Naive thymus-derived CD8-positive, alpha-beta T cell (primary cell): Measurements from ENCODE around the gene ELMOD1. TPM values are rescaled to one million over a fixed set of nuclear protein-coding genes. Genes with fewer than 3 reads are reported as not detected.

ENCODE experiments used
- ATAC-seq, 2 donors: fragments of 150-1000 bp; cut with Tn5 transposase in 1 of 2; sonication (Bioruptor Pico), chemical (Tn5 transposase) in 1 of 2; 1 replicate in 1 of 2; 2 replicates in 1 of 2; pipeline ENCODE4 v1.10.0; 2021; ENCODE audit warnings: mild to moderate bottlenecking in 2 of 2, moderate library complexity in 2 of 2
- POLR2A ChIA-PET: fragments of 350-600 bp; sonication (Branson Sonifier 250); formaldehyde crosslinking; loops from one replicate; lab custom pipeline; 2021; ENCODE audit warnings: antibody characterized with exemption; lab: Charles Lee
- DNase-seq, 10 donors: peaks; one replicate each; pipeline versions ENCODE4 v3.0.0 to v3.0.0-alpha.2; 2020 to 2022
- H3K27ac Mint-ChIP-seq, 10 donors: one replicate each; pipeline ENCODE4 v1.8.0; 2020 to 2022; ENCODE audit warnings: mild to moderate bottlenecking in 10 of 10, mixed read lengths in 10 of 10, moderate library complexity in 4 of 10, inconsistent platforms in 1 of 10
- H3K27me3 Mint-ChIP-seq, 5 donors: one replicate each; pipeline ENCODE4 v1.8.0; 2021 to 2022; ENCODE audit warnings: mixed read lengths in 5 of 5
- H3K36me3 Mint-ChIP-seq, 3 donors: one replicate each; pipeline ENCODE4 v1.8.0; 2020 to 2022; ENCODE audit warnings: mixed read lengths in 3 of 3, mild to moderate bottlenecking in 2 of 3, inconsistent platforms in 1 of 3
- H3K4me1 Mint-ChIP-seq, 4 donors: one replicate each; pipeline ENCODE4 v1.8.0; 2021 to 2022; ENCODE audit warnings: mixed read lengths in 4 of 4
- H3K4me3 Mint-ChIP-seq, 10 donors: one replicate each; pipeline ENCODE4 v1.8.0; 2020 to 2022; ENCODE audit warnings: mild to moderate bottlenecking in 10 of 10, mixed read lengths in 10 of 10, moderate library complexity in 6 of 10, inconsistent platforms in 1 of 10
- H3K9me3 Mint-ChIP-seq, 9 donors: one replicate each; pipeline ENCODE4 v1.8.0; 2020 to 2022; ENCODE audit warnings: mixed read lengths in 9 of 9, mild to moderate bottlenecking in 3 of 9, inconsistent platforms in 1 of 9, moderate library complexity in 1 of 9
- polyA plus RNA-seq, 3 donors: library from polyadenylated mRNA; unstranded; fragments of 300-500 nt; fragmentation: Illumina TruSeq; gene quantifications; one replicate each; pipeline ENCODE4 v1.2.3, GENCODE V29; 2021
- total RNA-seq, 8 experiments: library from RNA in 2 of 8; stranded (reverse) in 2 of 8; gene quantifications; one replicate each; pipeline ENCODE4 v1.2.3 and lab custom pipeline; 2021 to 2026

The ELMOD1 gene
- total and polyA plus RNA-seq, 5 experiments from 2014 or later = not detected

DNA sequence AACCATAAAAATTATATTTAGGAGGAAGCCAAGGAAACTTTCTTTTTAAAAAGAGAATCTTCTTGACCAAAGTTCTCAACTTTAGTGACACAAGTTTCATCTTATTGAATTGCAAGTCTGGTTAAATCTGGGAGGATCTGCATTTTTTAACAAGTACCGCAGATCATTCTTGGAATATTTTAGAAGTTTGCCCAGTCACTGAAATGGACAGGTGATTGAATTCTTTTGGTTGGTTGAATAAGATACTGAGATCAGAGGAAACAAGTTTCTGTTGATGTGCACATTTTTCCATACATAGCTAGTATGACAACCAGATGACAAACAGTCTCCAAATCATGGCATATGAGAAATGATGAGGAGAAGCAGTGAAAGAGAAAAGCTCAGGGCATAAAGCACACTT, 70.7 kb downstream of the ELMOD1 start:
- no peaks in the 10 kb centered on the region for H3K4me1 Mint-ChIP-seq
- DNase-seq (no peak), ATAC-seq (no peak)
- H3K27ac Mint-ChIP-seq = no peak overlapping the region
- no peak overlapping the region for H3K4me3 Mint-ChIP-seq
- peaks cover 1 to 18% (median 9%) of the 10 kb centered on the region in 5 donors for H3K27me3 Mint-ChIP-seq
- H3K36me3 Mint-ChIP-seq = no peaks in the 10 kb centered on the region
- POLR2A ChIA-PET = no interaction called here
- no peaks in the 10 kb centered on the region for H3K9me3 Mint-ChIP-seq

DNA sequence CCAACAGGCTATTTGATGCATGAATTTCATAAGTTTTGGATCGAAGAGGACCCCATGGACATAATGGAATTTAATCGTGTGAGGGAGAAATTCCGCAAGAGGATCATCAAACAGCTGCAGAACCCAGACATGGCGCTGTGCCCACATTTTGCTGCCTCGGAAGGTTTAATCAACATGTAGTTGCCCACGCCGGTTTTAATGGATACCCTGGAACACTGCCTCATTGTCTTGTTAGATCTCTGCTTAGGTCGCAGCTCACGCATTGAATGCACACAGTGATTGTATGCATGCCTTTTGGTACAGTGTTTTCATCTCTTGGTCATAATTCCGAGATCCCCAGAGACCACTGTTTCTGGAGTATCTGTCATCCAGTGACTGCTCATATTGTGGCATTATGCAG, 74.1 kb downstream of the ELMOD1 start:
- no peaks in the 10 kb centered on the region for H3K36me3 Mint-ChIP-seq
- POLR2A ChIA-PET = no interaction called here
- no peaks in the 10 kb centered on the region for H3K9me3 Mint-ChIP-seq
- H3K27me3 Mint-ChIP-seq = peaks cover 0 to 16% (median 11%) of the 10 kb centered on the region in 5 donors
- no peaks in the 10 kb centered on the region for H3K4me1 Mint-ChIP-seq
- H3K27ac Mint-ChIP-seq = no peak overlapping the region
- no peak overlapping the region for H3K4me3 Mint-ChIP-seq
- ATAC-seq (no peak), DNase-seq (no peak)

DNA sequence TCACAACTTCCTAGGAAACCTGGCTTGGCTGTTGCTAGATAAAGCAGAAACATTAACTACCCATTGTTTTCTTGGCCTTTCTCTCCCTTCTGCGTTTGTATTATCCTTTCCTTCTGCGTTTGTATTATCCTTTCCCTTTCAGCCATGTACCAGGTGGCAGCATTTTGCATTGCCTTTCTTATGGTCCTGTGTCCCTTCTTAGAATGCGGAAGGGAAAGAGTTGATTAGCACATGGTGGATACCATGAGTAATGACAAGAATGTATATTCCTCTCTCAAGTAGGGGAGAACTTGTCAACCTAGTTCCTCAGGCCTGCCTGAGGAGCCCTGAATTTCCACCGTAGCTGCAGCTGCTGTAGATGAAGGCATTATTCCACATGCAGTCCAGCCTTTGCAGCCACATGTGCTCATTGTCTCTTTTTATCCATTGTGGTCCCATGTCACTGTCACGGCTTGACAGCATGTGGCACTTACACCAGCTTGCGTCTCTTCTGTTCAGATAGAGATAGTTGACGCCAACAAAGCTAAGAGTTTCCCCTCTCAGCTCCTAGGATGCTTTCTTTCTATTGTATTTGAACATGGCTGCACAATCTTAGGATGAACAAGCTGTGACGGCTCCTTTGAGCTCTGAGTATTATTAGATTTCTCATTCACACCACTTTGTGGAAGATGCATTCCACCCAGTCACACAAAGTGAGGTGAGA, 76.1 kb downstream of the ELMOD1 start:
- POLR2A ChIA-PET = no interaction called here
- no peak for DNase-seq
- Mint-ChIP-seq H3K4me3 (no peak overlapping the region), H3K27ac (no peak overlapping the region), H3K4me1 (no peaks in the 10 kb centered on the region), H3K36me3 (no peaks in the 10 kb centered on the region), H3K9me3 (no peaks in the 10 kb centered on the region), H3K27me3 (peaks cover 2 to 24% (median 10%) of the 10 kb centered on the region in 5 donors)
- ATAC-seq = no peak

DNA sequence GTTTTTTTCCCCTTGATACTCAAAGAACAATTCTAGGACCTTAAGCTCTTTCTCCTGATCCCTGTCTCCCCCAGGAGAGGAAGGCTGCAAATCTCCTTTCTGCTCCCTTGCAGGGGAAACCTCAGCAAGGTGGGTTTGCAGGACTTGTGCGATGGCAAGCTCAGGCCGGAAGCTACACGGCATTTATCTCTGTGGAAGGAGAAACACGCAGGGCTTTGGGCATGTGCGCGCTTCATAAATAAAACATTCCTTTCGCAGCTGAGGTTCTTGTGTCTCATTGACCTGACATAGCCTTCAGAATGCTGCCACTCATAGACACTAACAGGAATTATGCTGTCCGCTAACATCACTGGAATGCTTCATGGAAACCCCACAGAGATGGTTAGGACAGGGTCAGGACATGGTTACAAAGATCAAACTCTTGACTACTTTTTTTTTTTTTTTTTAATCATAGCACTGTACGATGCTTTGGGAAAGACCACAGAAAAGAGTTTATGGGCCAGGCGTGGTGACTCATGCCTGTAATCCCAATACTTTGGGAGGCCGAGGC, 78.3 kb downstream of the ELMOD1 start:
- ATAC-seq = no peak
- Mint-ChIP-seq H3K27me3 (peaks cover 6 to 32% (median 8%) of the 10 kb centered on the region in 5 donors), H3K9me3 (no peaks in the 10 kb centered on the region), H3K4me1 (peaks cover 0 to 2% (median 0%) of the 10 kb centered on the region in 4 donors), H3K4me3 (no peak overlapping the region), H3K36me3 (no peaks in the 10 kb centered on the region), H3K27ac (no peak overlapping the region)
- POLR2A ChIA-PET = no interaction called here
- DNase-seq = no peak

DNA sequence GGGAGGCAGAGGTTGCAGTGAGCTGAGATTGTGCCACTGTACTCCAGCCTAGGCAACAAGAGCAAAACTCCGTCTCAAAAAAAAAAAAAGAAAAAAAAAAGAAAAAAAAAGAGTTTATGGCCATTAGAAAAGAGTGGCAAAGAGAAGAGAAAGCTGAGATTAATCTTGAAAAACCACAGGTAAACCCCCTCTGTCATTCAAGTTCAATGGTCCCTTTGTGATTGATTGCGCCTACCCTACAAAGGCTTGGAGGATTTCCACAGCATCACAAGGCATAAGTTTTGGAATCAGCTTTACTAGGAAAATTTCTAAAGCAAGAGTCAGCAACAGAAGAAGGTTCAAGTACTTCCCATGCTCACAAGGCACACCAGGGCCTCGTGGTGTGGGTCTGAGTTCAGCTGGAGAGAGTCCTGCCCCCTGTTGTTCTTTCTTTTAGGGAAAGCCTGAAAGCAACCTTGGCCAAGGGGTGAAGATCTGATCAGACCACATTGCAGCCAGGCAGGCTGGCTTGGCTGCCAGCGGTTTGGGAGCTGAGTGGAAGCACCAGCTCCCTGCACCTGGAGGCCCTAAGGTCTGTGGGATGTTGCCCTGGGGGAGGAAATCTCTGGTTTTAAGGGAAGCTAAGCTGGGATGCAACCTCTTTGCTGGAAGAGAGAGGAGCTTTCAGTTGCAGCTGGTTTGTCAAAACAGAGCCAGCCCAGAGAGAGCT, 79.1 kb downstream of the ELMOD1 start:
- ATAC-seq = no peak
- H3K4me1 Mint-ChIP-seq = peaks cover 0 to 2% (median 0%) of the 10 kb centered on the region in 4 donors
- no peak for DNase-seq
- peaks cover 4 to 36% (median 6%) of the 10 kb centered on the region in 5 donors for H3K27me3 Mint-ChIP-seq
- no peaks in the 10 kb centered on the region for H3K9me3 Mint-ChIP-seq
- H3K27ac Mint-ChIP-seq = no peak overlapping the region
- POLR2A ChIA-PET = no interaction called here
- no peak overlapping the region for H3K4me3 Mint-ChIP-seq
- H3K36me3 Mint-ChIP-seq = no peaks in the 10 kb centered on the region

DNA sequence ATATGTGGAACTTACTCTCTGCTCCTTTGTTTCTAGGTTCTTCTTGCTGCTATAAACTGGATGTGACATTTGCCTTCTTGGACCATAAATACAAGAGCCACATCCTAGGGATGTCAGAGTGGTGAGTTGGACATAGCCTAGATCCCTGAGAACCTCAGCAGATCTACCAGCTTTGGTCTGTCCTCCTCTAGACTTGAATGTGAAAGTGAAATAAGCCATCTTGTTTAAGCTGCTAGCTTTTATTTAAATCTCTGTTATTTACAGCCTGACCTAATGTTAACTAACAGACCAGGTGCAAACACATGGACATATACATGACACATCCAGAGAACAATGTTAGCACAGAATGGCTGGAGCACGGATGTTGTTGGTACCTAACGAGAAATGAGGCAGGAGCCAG, 85.0 kb downstream of the ELMOD1 start:
- peaks cover 0 to 4% (median under 1%) of the 10 kb centered on the region in 4 donors for H3K4me1 Mint-ChIP-seq
- H3K27me3 Mint-ChIP-seq = peaks cover 3 to 50% (median 16%) of the 10 kb centered on the region in 5 donors
- POLR2A ChIA-PET = no interaction called here
- no peaks in the 10 kb centered on the region for H3K36me3 Mint-ChIP-seq
- H3K27ac Mint-ChIP-seq = no peak overlapping the region
- no peak overlapping the region for H3K4me3 Mint-ChIP-seq
- no peaks in the 10 kb centered on the region for H3K9me3 Mint-ChIP-seq
- DNase-seq (no peak), ATAC-seq (no peak)

DNA sequence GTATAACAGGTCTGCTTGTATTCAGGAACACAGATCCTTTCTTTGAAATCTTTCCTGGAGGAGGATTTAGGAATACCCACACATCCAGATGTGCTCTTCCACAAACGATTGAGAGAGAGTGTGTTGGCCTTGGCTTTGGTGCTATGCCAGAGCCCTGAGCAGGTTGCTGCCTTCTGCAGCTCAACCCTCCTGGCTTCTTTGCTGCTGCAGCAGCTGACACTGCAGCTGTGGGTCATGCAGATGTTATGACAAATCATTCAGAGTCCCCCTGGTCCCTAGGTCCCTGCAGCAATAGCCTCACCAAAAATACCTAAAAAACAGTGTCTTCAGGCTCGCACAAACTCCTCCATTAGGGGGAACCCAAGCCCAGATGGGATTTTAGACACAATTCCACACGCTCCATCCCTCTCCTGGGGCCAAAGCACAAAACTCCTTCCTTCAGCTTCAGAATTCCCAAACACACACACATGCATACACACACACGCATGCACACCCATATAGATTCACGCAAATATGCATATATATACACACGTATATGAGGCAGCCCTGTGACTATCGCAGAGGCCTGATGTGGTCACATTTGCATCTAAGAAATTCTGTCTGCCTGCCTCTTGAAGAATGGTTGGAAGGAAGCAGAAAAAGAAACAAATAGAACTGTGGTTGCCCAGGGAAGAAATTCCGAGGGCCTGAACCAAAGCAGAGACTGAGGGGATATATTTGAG, 85.5 kb downstream of the ELMOD1 start:
- Mint-ChIP-seq H3K36me3 (no peaks in the 10 kb centered on the region), H3K27ac (no peak overlapping the region), H3K27me3 (peaks cover 3 to 44% (median 16%) of the 10 kb centered on the region in 5 donors), H3K9me3 (no peaks in the 10 kb centered on the region), H3K4me3 (no peak overlapping the region), H3K4me1 (peaks cover 0 to 4% (median under 1%) of the 10 kb centered on the region in 4 donors)
- POLR2A ChIA-PET = no interaction called here
- DNase-seq (no peak), ATAC-seq (no peak)

DNA sequence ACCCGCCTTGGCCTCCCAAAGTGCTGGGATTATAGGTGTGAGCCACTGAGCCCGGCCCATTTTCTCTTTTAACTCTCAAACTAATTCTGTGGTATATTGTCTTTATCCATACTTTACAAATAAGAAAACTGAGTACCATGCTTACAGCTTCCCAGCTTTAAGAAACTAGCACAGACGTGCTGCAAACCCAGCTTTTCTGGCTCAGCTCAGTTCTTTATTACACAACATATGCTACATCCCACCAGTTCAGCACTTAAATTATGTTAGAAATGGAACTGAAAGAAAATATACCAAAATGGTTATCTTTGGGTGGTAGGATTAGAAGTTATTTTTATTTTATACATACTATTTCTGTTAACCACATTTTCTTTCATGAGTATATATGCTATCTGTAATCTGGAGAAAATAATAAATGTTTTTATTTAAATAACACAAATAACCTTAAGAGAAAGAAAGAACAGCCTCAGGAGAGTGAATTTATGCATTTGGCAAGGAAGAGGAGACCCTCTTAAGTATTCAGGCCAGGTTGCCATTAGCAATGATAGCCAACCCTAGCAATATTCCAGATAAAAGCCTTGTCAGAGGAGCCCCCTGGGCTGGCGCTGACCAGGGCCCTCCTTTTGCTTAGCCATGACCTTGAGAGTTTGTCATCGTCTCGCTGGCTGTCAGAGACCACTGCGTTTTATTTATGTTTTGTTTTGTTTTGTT, 87.1 kb downstream of the ELMOD1 start:
- ATAC-seq (no peak), DNase-seq (no peak)
- Mint-ChIP-seq H3K27ac (no peak overlapping the region), H3K9me3 (no peaks in the 10 kb centered on the region), H3K4me3 (no peak overlapping the region), H3K27me3 (peaks cover 3 to 30% (median 10%) of the 10 kb centered on the region in 5 donors), H3K36me3 (no peaks in the 10 kb centered on the region), H3K4me1 (peaks cover 0 to 4% (median 0%) of the 10 kb centered on the region in 4 donors)
- POLR2A ChIA-PET = no interaction called here

DNA sequence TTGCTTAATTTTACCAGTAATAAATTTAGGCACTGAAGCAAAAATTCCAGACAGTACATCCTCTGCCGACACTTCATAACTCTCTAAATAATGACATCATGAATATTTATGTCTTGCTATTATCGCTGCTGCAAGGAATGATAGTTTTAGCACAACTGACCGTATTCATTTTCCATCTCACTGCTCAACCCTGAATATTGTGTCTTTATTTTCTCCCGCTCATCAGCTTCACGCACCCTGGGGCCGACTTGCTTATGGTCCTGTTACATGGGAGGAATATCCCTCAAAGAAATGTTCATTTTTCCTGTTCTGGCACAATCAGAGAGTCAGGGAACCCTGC, 87.7 kb downstream of the ELMOD1 start:
- ATAC-seq = no peak
- Mint-ChIP-seq H3K9me3 (no peaks in the 10 kb centered on the region), H3K36me3 (no peaks in the 10 kb centered on the region), H3K27me3 (peaks cover 3 to 30% (median 10%) of the 10 kb centered on the region in 5 donors), H3K27ac (no peak overlapping the region), H3K4me3 (no peak overlapping the region), H3K4me1 (peaks cover 0 to 4% (median 0%) of the 10 kb centered on the region in 4 donors)
- POLR2A ChIA-PET = no interaction called here
- no peak for DNase-seq

DNA sequence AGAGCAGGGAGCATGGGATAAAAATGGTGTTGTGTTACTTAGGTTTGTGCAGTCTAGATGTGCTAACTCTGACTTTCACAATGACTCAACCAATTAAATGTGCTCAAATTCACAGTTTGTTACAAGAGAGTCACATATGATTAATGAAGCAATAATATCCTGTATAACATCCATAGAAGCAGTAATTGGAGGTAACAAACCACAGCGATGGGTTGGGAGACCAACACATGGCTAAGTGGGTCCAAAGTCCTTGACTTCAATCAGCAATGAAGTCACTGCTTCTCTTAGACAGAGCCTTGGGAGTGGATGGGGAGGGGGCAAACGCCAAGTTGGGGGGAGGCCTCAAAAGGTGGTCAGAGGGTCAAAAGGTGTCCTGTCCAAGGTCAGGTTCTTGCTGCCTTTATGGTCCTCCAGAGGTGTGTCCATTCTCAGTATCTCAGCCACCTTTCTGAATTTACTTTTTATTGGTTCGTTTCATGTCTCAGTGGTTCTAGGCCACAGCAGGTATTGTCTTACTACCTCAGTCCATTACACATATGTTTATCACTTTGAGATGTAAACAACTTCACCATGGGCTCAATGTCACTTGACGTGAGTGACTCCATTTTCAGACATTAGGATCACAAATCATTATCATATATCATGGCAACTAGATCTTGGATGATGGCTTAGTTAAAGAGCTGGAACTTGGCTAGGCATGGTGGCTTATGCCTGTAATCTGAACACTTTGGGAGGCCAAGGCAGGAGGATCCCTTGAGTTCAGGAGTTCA, 88.5 kb downstream of the ELMOD1 start:
- DNase-seq = no peak
- Mint-ChIP-seq H3K27ac (no peak overlapping the region), H3K4me3 (no peak overlapping the region), H3K4me1 (peaks cover 0 to 4% (median 0%) of the 10 kb centered on the region in 4 donors), H3K9me3 (no peaks in the 10 kb centered on the region), H3K27me3 (peaks cover 3 to 30% (median 10%) of the 10 kb centered on the region in 5 donors), H3K36me3 (no peaks in the 10 kb centered on the region)
- POLR2A ChIA-PET = no interaction called here
- no peak for ATAC-seq

DNA sequence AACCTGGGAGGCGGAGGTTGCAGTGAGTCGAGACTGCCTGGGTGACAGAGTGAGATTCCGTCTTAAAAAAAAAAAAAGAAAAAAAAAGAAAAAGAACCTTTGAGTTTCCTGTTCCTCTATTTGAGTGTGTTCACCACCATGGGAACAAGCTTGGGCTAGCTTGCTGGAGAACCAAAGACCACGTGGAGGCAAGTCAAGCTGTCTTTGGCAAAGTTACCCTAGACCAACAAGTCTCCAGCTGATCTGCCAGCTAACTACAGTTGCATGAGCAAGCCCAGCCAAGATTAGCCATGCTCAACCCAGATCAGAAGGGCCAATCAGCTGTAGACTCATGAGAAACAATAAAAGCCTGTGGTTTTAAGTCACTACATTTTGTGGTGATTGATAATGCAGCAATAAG, 91.2 kb downstream of the ELMOD1 start:
- H3K27ac Mint-ChIP-seq = no peak overlapping the region
- no peak for DNase-seq
- H3K36me3 Mint-ChIP-seq = no peaks in the 10 kb centered on the region
- no peak for ATAC-seq
- no peaks in the 10 kb centered on the region for H3K4me1 Mint-ChIP-seq
- peaks cover 0 to 11% (median 2%) of the 10 kb centered on the region in 5 donors for H3K27me3 Mint-ChIP-seq
- no peaks in the 10 kb centered on the region for H3K9me3 Mint-ChIP-seq
- no peak overlapping the region for H3K4me3 Mint-ChIP-seq
- POLR2A ChIA-PET = no interaction called here

DNA sequence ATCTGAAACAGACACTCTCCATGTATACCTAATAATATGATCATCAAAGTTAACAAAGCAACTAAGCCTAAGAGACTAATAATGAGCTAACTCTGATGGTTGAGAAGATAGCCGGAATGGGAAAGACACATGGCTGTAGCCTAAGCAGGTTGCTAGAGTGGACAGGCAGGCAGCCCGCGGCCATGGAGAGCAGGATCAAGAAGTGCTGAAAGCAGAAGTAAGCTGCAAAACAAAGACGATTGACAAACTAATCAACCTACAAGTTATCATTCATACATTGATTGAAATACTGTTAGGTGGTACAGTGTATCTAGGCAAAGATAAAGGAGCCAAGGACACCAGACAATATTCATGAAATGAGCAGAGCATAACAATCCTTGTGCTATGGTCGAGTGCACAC, 91.6 kb downstream of the ELMOD1 start:
- H3K4me3 Mint-ChIP-seq = no peak overlapping the region
- POLR2A ChIA-PET = no interaction called here
- no peaks in the 10 kb centered on the region for H3K36me3 Mint-ChIP-seq
- no peaks in the 10 kb centered on the region for H3K4me1 Mint-ChIP-seq
- H3K27ac Mint-ChIP-seq = no peak overlapping the region
- DNase-seq (no peak), ATAC-seq (no peak)
- peaks cover 0 to 11% (median 2%) of the 10 kb centered on the region in 5 donors for H3K27me3 Mint-ChIP-seq
- H3K9me3 Mint-ChIP-seq = no peaks in the 10 kb centered on the region
